IMR-90 (cell line): Measurements from ENCODE around the gene MAP2K6. TPM values are rescaled to one million over a fixed set of nuclear protein-coding genes. Genes with fewer than 3 reads are reported as not detected.

Experiments
- ATAC-seq: fragments of 200-7000 bp; cut with Tn5 transposase; 2 replicates; pipeline ENCODE4 v1.9.1; 2020; ENCODE audit warnings: low read depth, mild to moderate bottlenecking, moderate library complexity
- BruUV-seq: library from RNA; stranded (reverse); fragments of 400-500 nt; replicated peaks from 2 replicates; lab custom pipeline; 2021; lab: Mats Ljungman, UMichigan
- CTCF ChIA-PET: fragments of 300-600 bp; formaldehyde crosslinking; extraction: SDS; loops from one replicate; lab custom pipeline; 2021; ENCODE audit warnings: antibody characterized with exemption; lab: Yijun Ruan, JAX
- POLR2A ChIA-PET: fragments of 300-600 bp; sonication (Branson Sonifier 250); formaldehyde crosslinking; loops from one replicate; lab custom pipeline; 2022; ENCODE audit warnings: antibody characterized with exemption; ENCODE audit not compliant: unreplicated experiment; lab: Charles Lee
- DNase-seq: peaks from one replicate; pipeline ENCODE4 v3.0.0; 2013
- H2AFZ ChIP-seq: replicated peaks from 2 replicates; pipeline ENCODE3; 2013; ENCODE audit warnings: low read length, mild to moderate bottlenecking; ENCODE audit not compliant: poor library complexity
- H2AK5ac ChIP-seq: 2 replicates; pipeline ENCODE4 v1.6.1; 2013; ENCODE audit warnings: low read depth, low read length, inconsistent platforms
- H2AK9ac ChIP-seq: replicated peaks from 2 replicates; pipeline ENCODE3; 2013; ENCODE audit warnings: mild to moderate bottlenecking, low read depth, low read length, moderate library complexity; ENCODE audit not compliant: poor library complexity
- H2BK120ac ChIP-seq: 2 replicates; pipeline ENCODE4 v1.6.1; 2013; ENCODE audit warnings: low read depth, low read length, inconsistent platforms
- H2BK15ac ChIP-seq: 3 replicates; pipeline ENCODE4 v1.6.1; 2013; ENCODE audit warnings: low read depth, low read length, inconsistent platforms
- H2BK20ac ChIP-seq: 2 replicates; pipeline ENCODE4 v1.6.1; 2013; ENCODE audit warnings: low read depth, mild to moderate bottlenecking, inconsistent platforms, low read length, moderate library complexity
- H2BK5ac ChIP-seq: 2 replicates; pipeline ENCODE4 v1.6.1; 2013; ENCODE audit warnings: mild to moderate bottlenecking, low read depth, low read length, inconsistent platforms; ENCODE audit not compliant: poor library complexity, severe bottlenecking
- H3K14ac ChIP-seq: replicated peaks from 2 replicates; pipeline ENCODE4 v1.6.1; 2013; ENCODE audit warnings: low read depth, low read length, inconsistent platforms
- H3K18ac ChIP-seq: 2 replicates; pipeline ENCODE4 v1.6.1; 2013; ENCODE audit warnings: low read depth, low read length, control low read depth
- H3K23ac ChIP-seq: 2 replicates; pipeline ENCODE4 v1.6.1; 2013; ENCODE audit warnings: low read depth, low read length, inconsistent platforms
- H3K27ac ChIP-seq: 2 replicates; pipeline ENCODE4 v1.5.1; 2013; ENCODE audit warnings: mild to moderate bottlenecking, control low read depth, low read length; ENCODE audit not compliant: insufficient read depth
- H3K27me3 ChIP-seq: 2 replicates; pipeline ENCODE4 v1.6.1; 2013; ENCODE audit warnings: low read length; ENCODE audit not compliant: control insufficient read depth, insufficient read depth
- H3K36me3 ChIP-seq: 2 replicates; pipeline ENCODE4 v1.6.1; 2013; ENCODE audit warnings: low read length, mixed read lengths; ENCODE audit not compliant: control insufficient read depth, insufficient read depth
- H3K4ac ChIP-seq: 2 replicates; pipeline ENCODE4 v1.6.1; 2013; ENCODE audit warnings: low read depth, low read length, inconsistent platforms
- H3K4me1 ChIP-seq: 2 replicates; pipeline ENCODE4 v1.6.1; 2013; ENCODE audit warnings: low read length, mixed read lengths; ENCODE audit not compliant: control insufficient read depth, insufficient read depth
- H3K4me2 ChIP-seq: 2 replicates; pipeline ENCODE4 v1.6.1; 2013; ENCODE audit warnings: low read depth, mild to moderate bottlenecking, control low read depth, low read length, moderate library complexity
- H3K4me3 ChIP-seq: 2 replicates; pipeline ENCODE4 v1.5.1; 2013; ENCODE audit warnings: low read depth, mild to moderate bottlenecking, control low read depth, low read length, moderate library complexity; ENCODE audit not compliant: insufficient read depth
- H3K56ac ChIP-seq: 2 replicates; pipeline ENCODE4 v1.6.1; 2013; ENCODE audit warnings: low read length, inconsistent platforms; ENCODE audit not compliant: insufficient read depth; ENCODE audit errors: extremely low read depth
- H3K79me1 ChIP-seq, 2 experiments: 2 replicates each; pipeline ENCODE4 v1.6.1; 2013; ENCODE audit warnings: low read length in 2 of 2, inconsistent platforms in 1 of 2, low read depth in 1 of 2
- H3K9ac ChIP-seq: 2 replicates; pipeline ENCODE4 v1.6.1; 2013; ENCODE audit warnings: low read depth, low read length, control low read depth
- H3K9me1 ChIP-seq: 2 replicates; pipeline ENCODE4 v1.6.1; 2013; ENCODE audit warnings: low read length, inconsistent platforms; ENCODE audit not compliant: insufficient read depth
- H3K9me3 ChIP-seq: 2 replicates; pipeline ENCODE4 v1.6.1; 2013; ENCODE audit warnings: low read length; ENCODE audit not compliant: control insufficient read depth, insufficient read depth
- H4K20me1 ChIP-seq: 2 replicates; pipeline ENCODE4 v1.6.1; 2013; ENCODE audit warnings: low read length, inconsistent platforms; ENCODE audit not compliant: insufficient read depth
- H4K5ac ChIP-seq: 2 replicates; pipeline ENCODE4 v1.6.1; 2013; ENCODE audit warnings: mild to moderate bottlenecking, low read depth, low read length, control low read depth
- H4K8ac ChIP-seq, 2 experiments: 2 replicates each; pipeline ENCODE4 v1.6.1; 2013; ENCODE audit warnings: low read depth in 2 of 2, low read length in 2 of 2, control low read depth in 1 of 2, inconsistent platforms in 1 of 2
- H4K91ac ChIP-seq: 2 replicates; pipeline ENCODE4 v1.6.1; 2013; ENCODE audit warnings: low read depth, low read length, inconsistent platforms; ENCODE audit not compliant: insufficient read depth
- BHLHE40 ChIP-seq: fragments of 150-350 bp; IDR thresholded peaks from 2 replicates; pipeline ENCODE4 v1.6.1; 2016; ENCODE audit warnings: mild to moderate bottlenecking, low read depth, low read length
- CHD1 ChIP-seq: IDR thresholded peaks from 2 replicates; pipeline ENCODE4 v1.6.1; 2012; ENCODE audit warnings: low read depth, low read length, improper control_type of control experiment
- FOS ChIP-seq: fragments of 150-350 bp; IDR thresholded peaks from 2 replicates; pipeline ENCODE4 v1.6.1; 2016; ENCODE audit warnings: low read depth, low read length
- MAFK ChIP-seq: IDR thresholded peaks from 2 replicates; pipeline ENCODE4 v1.6.1; 2012; ENCODE audit warnings: low read depth, low read length, improper control_type of control experiment
- NFE2L2 ChIP-seq: fragments of 150-350 bp; IDR thresholded peaks from 2 replicates; pipeline ENCODE4 v1.6.1; 2016; ENCODE audit warnings: low read depth, mild to moderate bottlenecking, low read length
- RAD21 ChIP-seq: IDR thresholded peaks from 2 replicates; pipeline ENCODE4 v1.6.1; 2012; ENCODE audit warnings: low read length, improper control_type of control experiment
- RCOR1 ChIP-seq: IDR thresholded peaks from 2 replicates; pipeline ENCODE4 v1.6.1; 2012; ENCODE audit warnings: mild to moderate bottlenecking, low read length, improper control_type of control experiment; ENCODE audit not compliant: insufficient replicate concordance
- RFX5 ChIP-seq: IDR thresholded peaks from 2 replicates; pipeline ENCODE4 v1.8.0; 2012; ENCODE audit warnings: low read depth, mild to moderate bottlenecking, low read length, moderate library complexity
- SMC3 ChIP-seq: fragments of 150-350 bp; IDR thresholded peaks from 2 replicates; pipeline ENCODE4 v1.6.1; 2016; ENCODE audit warnings: low read depth, mild to moderate bottlenecking, antibody characterized with exemption, low read length, moderate library complexity
- whole genome bisulfite sequencing, 2 experiments: methylation state at CpG; one replicate each; pipeline versions ENCODE4 v1.1.5 to v1.1.7; 2013; ENCODE audit warnings: missing lambda C conversion rate in 2 of 2; ENCODE audit not compliant: insufficient read length in 1 of 2; ENCODE audit errors: extremely low coverage in 2 of 2; 5-methylcytosine and 5-hydroxymethylcytosine counted together
- dilution Hi-C: fragments of 300-500 bp; cut with HindIII; formaldehyde crosslinking; loops from one replicate; pipeline ENCODE4 v1.14.3; 2018; ENCODE audit warnings: low sequenced_read_pairs; ENCODE audit not compliant: unreplicated experiment
- in situ Hi-C: fragments of 300-500 bp; cut with MboI; formaldehyde crosslinking; loops from 3 replicates; pipeline ENCODE4 v1.14.3; 2019; ENCODE audit warnings: low sequenced_read_pairs, inconsistent platforms, mixed read lengths
- intact Hi-C: fragments of 100-400 bp; cut with micrococcal nuclease; formaldehyde crosslinking; loops from 2 replicates; pipeline ENCODE4 v1.10.0; 2022
- polyA plus RNA-seq, 3 experiments: library from polyadenylated mRNA; depleted of rRNA; stranded (reverse); fragments of >200 nt; gene quantifications; 2 replicates each; pipeline ENCODE4 v1.2.3, GENCODE V29; 2012; ENCODE audit warnings: low replicate concordance in 1 of 3
- total RNA-seq: library from RNA; depleted of rRNA; stranded (reverse); fragments of >200 nt; gene quantifications from 2 replicates; pipeline ENCODE4 v1.2.3, GENCODE V29; 2012
- TF ChIP-seq, protein P1 (sequence below): conservative IDR thresholded peaks from 2 replicates; pipeline ENCODE4 v1.5.1; 2012; ENCODE audit warnings: mild to moderate bottlenecking, low read depth, low read length, improper control_type of control experiment
- TF ChIP-seq, protein P2 (sequence below): fragments of 150-350 bp; IDR thresholded peaks from 2 replicates; pipeline ENCODE4 v1.6.1; 2017; ENCODE audit warnings: mild to moderate bottlenecking, antibody characterized with exemption, low read length, low read depth

Gene MAP2K6
- total and polyA plus RNA-seq, 2 of the 4 experiments (the other 2 are of a cell fraction), result 2.4 to 5.7 TPM

GRCh38 chr17:69533481-69534234 lies 119.2 kb downstream of the MAP2K6 start:
- Histone ChIP-seq H3K4ac (no peak overlapping the region), H4K20me1 (no peaks in the 10 kb centered on the region), H3K27ac (no peak overlapping the region), H4K8ac (no peak overlapping the region), H3K4me3 (no peak overlapping the region), H3K4me1 (no peaks in the 10 kb centered on the region), H3K79me1 (no peaks in the 10 kb centered on the region), H2BK5ac (no peak overlapping the region), H3K9me1 (peaks cover 2% of the 10 kb centered on the region; the same call in 1 of the 2 replicates), H3K18ac (no peak overlapping the region), H3K9me3 (no peaks in the 10 kb centered on the region), H2BK15ac (no peak overlapping the region), H3K9ac (no peak overlapping the region), H3K56ac (no peak overlapping the region), H3K14ac (no peak overlapping the region), H3K27me3 (no peaks in the 10 kb centered on the region), H3K36me3 (no peaks in the 10 kb centered on the region), H2AK9ac (no peak overlapping the region), H4K91ac (no peak overlapping the region), H2BK20ac (no peak overlapping the region), H4K5ac (no peak overlapping the region), H2AK5ac (no peak overlapping the region), H3K23ac (no peak overlapping the region), H2AFZ (no peak overlapping the region), H3K4me2 (no peak overlapping the region), H2BK120ac (no peak overlapping the region)
- 86% methylated on average over 1 of the region's 11 CpGs; no CpG with 5 or more reads in 1 of the 2 experiments for WGBS, 2 experiments
- no peak for ATAC-seq
- no peak for DNase-seq
- TF ChIP-seq RFX5, result no peak
- TF ChIP-seq, protein P1, sequence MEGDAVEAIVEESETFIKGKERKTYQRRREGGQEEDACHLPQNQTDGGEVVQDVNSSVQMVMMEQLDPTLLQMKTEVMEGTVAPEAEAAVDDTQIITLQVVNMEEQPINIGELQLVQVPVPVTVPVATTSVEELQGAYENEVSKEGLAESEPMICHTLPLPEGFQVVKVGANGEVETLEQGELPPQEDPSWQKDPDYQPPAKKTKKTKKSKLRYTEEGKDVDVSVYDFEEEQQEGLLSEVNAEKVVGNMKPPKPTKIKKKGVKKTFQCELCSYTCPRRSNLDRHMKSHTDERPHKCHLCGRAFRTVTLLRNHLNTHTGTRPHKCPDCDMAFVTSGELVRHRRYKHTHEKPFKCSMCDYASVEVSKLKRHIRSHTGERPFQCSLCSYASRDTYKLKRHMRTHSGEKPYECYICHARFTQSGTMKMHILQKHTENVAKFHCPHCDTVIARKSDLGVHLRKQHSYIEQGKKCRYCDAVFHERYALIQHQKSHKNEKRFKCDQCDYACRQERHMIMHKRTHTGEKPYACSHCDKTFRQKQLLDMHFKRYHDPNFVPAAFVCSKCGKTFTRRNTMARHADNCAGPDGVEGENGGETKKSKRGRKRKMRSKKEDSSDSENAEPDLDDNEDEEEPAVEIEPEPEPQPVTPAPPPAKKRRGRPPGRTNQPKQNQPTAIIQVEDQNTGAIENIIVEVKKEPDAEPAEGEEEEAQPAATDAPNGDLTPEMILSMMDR, result no peak
- TF ChIP-seq CHD1, result no peak
- TF ChIP-seq SMC3, result no peak
- TF ChIP-seq FOS, result no peak
- TF ChIP-seq RAD21, result no peak
- no peak for TF ChIP-seq RCOR1
- no peak for TF ChIP-seq NFE2L2
- TF ChIP-seq, protein P2, sequence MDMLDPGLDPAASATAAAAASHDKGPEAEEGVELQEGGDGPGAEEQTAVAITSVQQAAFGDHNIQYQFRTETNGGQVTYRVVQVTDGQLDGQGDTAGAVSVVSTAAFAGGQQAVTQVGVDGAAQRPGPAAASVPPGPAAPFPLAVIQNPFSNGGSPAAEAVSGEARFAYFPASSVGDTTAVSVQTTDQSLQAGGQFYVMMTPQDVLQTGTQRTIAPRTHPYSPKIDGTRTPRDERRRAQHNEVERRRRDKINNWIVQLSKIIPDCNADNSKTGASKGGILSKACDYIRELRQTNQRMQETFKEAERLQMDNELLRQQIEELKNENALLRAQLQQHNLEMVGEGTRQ, result no peak
- no peak for TF ChIP-seq BHLHE40
- TF ChIP-seq MAFK, result no peak
- intact Hi-C loops (no loop called here), dilution Hi-C loops (no loop called here), in situ Hi-C loops (no loop called here)
- ChIA-PET CTCF (interaction anchor here (0.6 to 0.7 kb wide), 2 partner anchors 9 to 1804 kb away, joined by 3 read pairs; no protein-coding TSS in a partner anchor), POLR2A (no interaction called here)
- BruUV-seq, result no TSS peak
